ENCODE results near the gene FTO. TPM values are rescaled to one million over a fixed set of nuclear protein-coding genes. Genes with fewer than 3 reads are reported as not detected.

The FTO gene
- total and polyA plus RNA-seq, 2 of the 8 experiments (the other 6 are each of a cell fraction or from before 2014, with no cell fraction given), result 34.5 to 59.8 TPM

GRCh38 chr16:54171626-54172537 lies 467.9 kb downstream of the FTO start (continued):
- TF ChIP-seq HDAC2 (IDR thresholded peaks at IDR 0.05; ENCODE audit: borderline replicate concordance in 1 of 2, low read depth in 2 of 2, low read length in 2 of 2) (no peak), USF2 (IDR thresholded peaks at IDR 0.05; ENCODE audit: low read length) (no peak), JUND (IDR thresholded peaks at IDR 0.05; ENCODE audit: low read length) (no peak), RFX5 (IDR thresholded peaks at IDR 0.05; ENCODE audit: borderline replicate concordance, low read depth, low read length) (no peak), TAF7 (optimal IDR thresholded peaks at IDR 0.05; ENCODE audit: borderline replicate concordance, low read depth, low read length) (no peak), NANOG (IDR thresholded peaks at IDR 0.05; ENCODE audit: insufficient read depth, low read depth, low read length, poor library complexity, severe bottlenecking) (no peak), CHD2 (IDR thresholded peaks at IDR 0.05; ENCODE audit: low read length) (no peak)

Measured in H1 (cell line).